Measurements from ENCODE around the gene NOL7. TPM values are rescaled to one million over a fixed set of nuclear protein-coding genes. Genes with fewer than 3 reads are reported as not detected.

Gene NOL7
- polyA plus RNA-seq, 4 donors: 60.8 to 95.8 (median 88.7) TPM

GRCh38 chr6:13648850-13649249 lies 33.7 kb downstream of the NOL7 start:
- no peak for DNase-seq (ENCODE audit: low read depth in 4 of 4, low spot score in 3 of 4)

DNA sequence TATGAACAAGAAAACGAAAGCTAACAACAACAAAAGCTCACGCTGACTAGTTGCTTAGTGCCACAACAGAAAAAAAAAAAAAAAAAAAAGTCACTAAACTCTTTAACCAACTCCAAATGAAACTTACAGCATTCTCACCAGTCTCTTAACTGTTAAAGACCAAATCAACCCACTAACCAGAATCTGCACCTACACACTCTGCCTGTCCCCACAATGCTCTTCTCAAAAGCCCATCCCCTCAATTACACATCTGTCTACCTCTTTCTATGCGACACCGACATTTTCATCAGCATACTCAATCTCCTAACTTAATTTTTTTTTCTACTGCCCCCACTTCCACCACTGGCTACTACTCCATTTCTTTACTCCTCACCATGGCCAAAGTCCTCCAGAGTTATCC lies 34.3 kb downstream of the NOL7 start:
- DNase-seq (ENCODE audit: low read depth in 4 of 4, low spot score in 3 of 4): no peak

- no peak for DNase-seq (ENCODE audit: low read depth in 4 of 4, low spot score in 3 of 4)
Observed at GRCh38 chr6:13653296-13653695, 38.2 kb downstream of the NOL7 start.

GRCh38 chr6:13654496-13654895 lies 39.4 kb downstream of the NOL7 start:
- DNase-seq (ENCODE audit: low read depth in 4 of 4, low spot score in 3 of 4): peak in 1 of 4 donors; percentile 5

GRCh38 chr6:13655700-13656099 lies 40.6 kb downstream of the NOL7 start:
- DNase-seq (ENCODE audit: low read depth in 4 of 4, low spot score in 3 of 4): no peak

DNA sequence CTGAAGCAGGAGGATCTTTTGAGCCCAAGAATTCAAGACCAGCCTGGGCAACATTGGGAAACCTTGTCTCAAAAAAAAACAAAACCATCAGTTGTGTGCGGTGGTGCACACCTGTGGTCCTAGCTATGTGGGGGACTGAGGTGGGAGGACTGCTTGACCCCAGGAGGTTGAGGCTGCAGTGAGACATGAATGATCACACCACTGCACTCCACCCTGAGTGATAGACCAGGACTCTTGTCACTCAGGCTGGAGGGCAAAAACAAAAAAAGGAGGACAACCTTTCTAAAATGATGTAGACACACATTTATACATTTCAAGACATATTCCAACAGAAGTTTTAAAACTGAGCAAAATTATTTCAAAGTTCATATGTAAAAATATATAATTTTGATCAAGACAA lies 45.1 kb downstream of the NOL7 start:
- no peak for DNase-seq (ENCODE audit: low read depth in 4 of 4, low spot score in 3 of 4)

DNA sequence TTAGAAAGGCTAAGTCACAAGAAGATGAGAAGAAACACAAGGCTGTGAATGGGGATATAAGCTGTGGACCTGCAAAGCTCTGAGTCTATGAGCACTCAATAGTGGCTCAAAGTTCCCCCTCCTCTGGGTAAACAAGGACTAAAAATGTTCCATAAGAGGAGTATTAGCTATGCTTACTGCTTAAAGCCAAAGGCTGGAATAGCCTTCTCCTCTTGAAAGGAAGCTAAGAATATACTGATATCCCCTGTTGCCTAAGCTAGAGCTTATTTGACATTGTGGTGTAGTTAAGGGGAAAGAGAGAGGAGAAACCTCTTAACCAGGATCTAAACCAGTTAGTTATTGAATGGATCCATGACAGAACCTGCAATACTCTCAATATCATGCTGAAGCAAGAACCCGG lies 45.8 kb downstream of the NOL7 start:
- DNase-seq (ENCODE audit: low read depth in 4 of 4, low spot score in 3 of 4): no peak

- no peak for DNase-seq (ENCODE audit: low read depth in 4 of 4, low spot score in 3 of 4)
Observed at GRCh38 chr6:13661647-13662046, 46.5 kb downstream of the NOL7 start.

DNA sequence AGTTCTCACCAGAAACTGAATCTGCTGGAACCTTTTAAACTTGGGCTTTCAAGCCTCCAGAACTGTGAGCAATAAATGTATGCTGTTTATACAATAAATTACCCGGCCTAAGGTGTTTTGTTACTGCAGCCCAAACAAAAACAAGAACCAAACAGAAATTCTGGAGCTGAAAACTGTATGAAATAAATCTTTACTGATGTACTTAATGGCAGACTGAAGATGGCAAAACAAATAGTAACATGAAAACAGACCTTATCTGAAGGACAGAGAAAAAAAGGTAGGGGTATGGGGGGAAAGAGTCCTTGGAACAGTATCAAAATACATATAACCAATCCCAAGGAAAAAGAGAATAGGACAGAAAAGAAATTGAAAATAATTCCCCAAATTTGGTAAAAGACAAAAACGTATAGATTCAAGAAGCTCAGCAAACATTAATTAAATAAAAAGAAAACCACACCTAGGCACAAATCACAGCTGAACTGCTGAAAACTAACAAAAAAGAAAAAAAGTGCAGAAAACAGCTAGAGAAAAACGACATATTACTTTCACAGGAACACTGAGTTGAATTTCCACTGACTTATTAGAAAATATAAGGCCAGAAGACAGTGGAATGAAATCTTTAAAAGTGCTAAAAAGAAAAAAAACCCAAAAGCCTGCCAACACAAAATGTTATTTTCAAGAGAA lies 47.7 kb downstream of the NOL7 start:
- DNase-seq (ENCODE audit: low read depth in 4 of 4, low spot score in 3 of 4): no peak

DNA sequence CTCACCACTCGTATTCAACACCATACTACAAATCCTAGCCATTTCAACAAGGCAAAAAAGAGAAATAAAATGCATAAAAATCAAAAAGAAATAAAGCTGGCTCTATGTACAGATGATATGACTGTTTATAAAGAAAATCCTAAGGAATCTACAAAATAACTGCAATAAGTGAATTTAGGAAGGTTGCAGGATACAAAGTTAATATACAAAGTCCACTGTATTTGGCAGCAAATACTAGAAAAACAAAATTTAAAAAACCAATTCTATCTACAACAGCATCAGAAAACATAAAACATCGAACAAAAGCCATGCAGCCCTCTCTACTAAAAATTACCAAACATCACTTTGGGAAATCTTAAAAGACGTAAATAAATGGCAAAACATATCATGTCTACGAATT lies 48.9 kb downstream of the NOL7 start:
- DNase-seq (ENCODE audit: low read depth in 4 of 4, low spot score in 3 of 4): no peak

- DNase-seq (ENCODE audit: low read depth in 4 of 4, low spot score in 3 of 4): no peak
Observed at GRCh38 chr6:13664703-13665352, 49.7 kb downstream of the NOL7 start.

DNA sequence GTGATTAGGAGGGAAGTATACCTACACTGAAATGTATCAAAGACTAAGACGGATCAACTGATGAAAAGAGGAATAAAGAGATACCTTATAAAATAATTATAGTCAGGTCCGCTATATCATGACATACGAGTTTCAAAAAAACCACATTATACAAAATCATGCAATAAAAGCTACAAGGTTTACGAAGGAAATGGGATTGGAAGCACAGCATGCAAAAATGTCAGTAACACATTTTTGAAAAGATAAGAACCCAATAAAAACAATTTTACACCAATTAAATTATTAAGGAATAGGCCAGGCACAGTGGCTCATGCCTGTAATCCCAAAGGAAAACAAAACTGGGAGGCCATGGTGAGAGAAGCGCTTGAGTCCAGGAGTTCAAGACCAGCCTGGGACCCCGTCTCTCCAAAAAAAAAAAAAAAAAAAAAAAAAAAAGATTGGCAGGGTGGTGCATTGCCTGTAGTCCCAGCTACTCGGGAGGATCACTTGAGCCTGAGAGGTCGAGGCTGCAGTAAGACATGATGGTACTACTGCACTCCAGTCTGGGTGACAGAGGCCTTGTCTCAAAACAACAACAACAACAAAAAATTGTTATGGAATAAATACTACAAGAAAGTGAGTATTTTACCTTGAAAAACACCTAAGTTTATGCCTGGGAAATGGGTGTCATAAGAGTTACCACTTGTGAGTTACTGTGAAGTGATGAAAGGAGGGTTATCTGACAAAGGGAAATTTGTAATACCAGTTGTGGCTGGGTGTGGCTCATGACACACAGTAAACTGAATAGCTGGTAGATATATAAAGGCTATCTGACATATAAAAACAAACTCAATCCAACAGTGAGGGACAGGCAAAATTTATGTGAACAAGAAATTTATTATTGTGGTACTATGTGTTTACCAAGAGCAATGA lies 51.3 kb downstream of the NOL7 start:
- DNase-seq (ENCODE audit: low read depth in 4 of 4, low spot score in 3 of 4): no peak

- no peak for DNase-seq (ENCODE audit: low read depth in 4 of 4, low spot score in 3 of 4)
Observed at GRCh38 chr6:13667655-13668054, 52.5 kb downstream of the NOL7 start.

- no peak for DNase-seq (ENCODE audit: low read depth in 4 of 4, low spot score in 3 of 4)
Observed at GRCh38 chr6:13668291-13668928, 53.3 kb downstream of the NOL7 start.

- no peak for DNase-seq (ENCODE audit: low read depth in 4 of 4, low spot score in 3 of 4)
Observed at GRCh38 chr6:13669476-13669875, 54.3 kb downstream of the NOL7 start.

Other genes starting within 250 kb of the NOL7 start
- 1 to 10 TPM; 1.6 to 2.5 (median 1.8) TPM for gene GFOD1, start 127.7 kb upstream of the NOL7 start, polyA plus RNA-seq (ENCODE audit: insufficient read length in 4 of 4)
- 10 to 100 TPM; 10.9 to 25.7 (median 21.7) TPM for gene SIRT5, start 40.7 kb upstream of the NOL7 start, polyA plus RNA-seq (ENCODE audit: insufficient read length in 4 of 4)
- gene RANBP9, start 96.5 kb downstream of the NOL7 start, polyA plus RNA-seq (ENCODE audit: insufficient read length in 4 of 4): 10 to 100 TPM; 41.9 to 50.4 (median 47.3) TPM
- 10 to 100 TPM; 25.1 to 61.4 (median 52.3) TPM for gene MCUR1, start 199.2 kb downstream of the NOL7 start, polyA plus RNA-seq (ENCODE audit: insufficient read length in 4 of 4)